Transverse colon (tissue), 3 donors: Measurements from ENCODE around the gene TMEM184A.

Experiments
- CTCF ChIP-seq, 5 experiments: fragments of 200-600 bp in 3 of 5; fragments of 450-650 bp in 2 of 5; sonication (generic) in 3 of 5; IDR thresholded peaks; 1 replicate in 2 of 5; 2 replicates in 3 of 5; pipeline ENCODE4 v1.5.1; 2016 to 2017; ENCODE audit warnings: antibody characterized with exemption in 5 of 5, inconsistent platforms in 3 of 5, mild to moderate bottlenecking in 2 of 5, moderate library complexity in 1 of 5
- EP300 ChIP-seq: sonication (generic); formaldehyde crosslinking; IDR thresholded peaks from one replicate; pipeline ENCODE4 v1.6.1; 2017; ENCODE audit warnings: antibody characterized with exemption, low read depth

GRCh38 chr7:1540776-1541271 is 15.2 kb downstream of the TMEM184A start:
- TF ChIP-seq CTCF (IDR thresholded peaks at IDR 0.05) (no peak), EP300 (no peak)
